GM18951 (cell line): ENCODE data around the gene ANKRD11.

Experiments used
- POLR2A ChIP-seq: IDR thresholded peaks from 4 replicates; pipeline ENCODE4 v1.6.1; 2011; ENCODE audit warnings: mild to moderate bottlenecking; ENCODE audit not compliant: insufficient read length, insufficient read depth; ENCODE audit errors: extremely low read depth
- in situ Hi-C: fragments of 300-500 bp; cut with MboI; formaldehyde crosslinking; loops from one replicate; pipeline ENCODE4 v1.12.0; 2022; ENCODE audit warnings: low sequenced_read_pairs, mixed read lengths, inconsistent platforms; ENCODE audit not compliant: unreplicated experiment

ANKRD11 gene

GRCh38 chr16:89219365-89219764, 271.0 kb downstream of the ANKRD11 start:
- TF ChIP-seq POLR2A = no peak
- in situ Hi-C loops = loop anchor here (25.0 kb wide), 1 partner anchor 407 kb away; the partner anchor contains the start of genes APRT and CDT1
